GM13977 (cell line): Measurements from ENCODE around the gene TRIM56.
"Not testable (repeated sequence)": the region's sequence is repeated elsewhere in the genome, so short reads cannot be mapped to it uniquely, and the experiment has no call there.

Experiments used
- DNase-seq: peaks from one replicate; pipeline ENCODE4 v3.0.0; 2012; ENCODE audit warnings: low spot score
- CTCF ChIP-seq: IDR thresholded peaks from 2 replicates; pipeline ENCODE4 v1.5.1; 2012; ENCODE audit warnings: mild to moderate bottlenecking, control low read depth; ENCODE audit not compliant: insufficient read depth; ENCODE audit errors: extremely low read depth, missing control alignments
- in situ Hi-C: fragments of 300-500 bp; cut with MboI; formaldehyde crosslinking; loops from one replicate; pipeline ENCODE4 v1.12.0; 2022; ENCODE audit warnings: low sequenced_read_pairs, low pct_unique_long_range_greater_than_20kb, mixed read lengths, inconsistent platforms; ENCODE audit not compliant: unreplicated experiment

TRIM56 gene

DNA sequence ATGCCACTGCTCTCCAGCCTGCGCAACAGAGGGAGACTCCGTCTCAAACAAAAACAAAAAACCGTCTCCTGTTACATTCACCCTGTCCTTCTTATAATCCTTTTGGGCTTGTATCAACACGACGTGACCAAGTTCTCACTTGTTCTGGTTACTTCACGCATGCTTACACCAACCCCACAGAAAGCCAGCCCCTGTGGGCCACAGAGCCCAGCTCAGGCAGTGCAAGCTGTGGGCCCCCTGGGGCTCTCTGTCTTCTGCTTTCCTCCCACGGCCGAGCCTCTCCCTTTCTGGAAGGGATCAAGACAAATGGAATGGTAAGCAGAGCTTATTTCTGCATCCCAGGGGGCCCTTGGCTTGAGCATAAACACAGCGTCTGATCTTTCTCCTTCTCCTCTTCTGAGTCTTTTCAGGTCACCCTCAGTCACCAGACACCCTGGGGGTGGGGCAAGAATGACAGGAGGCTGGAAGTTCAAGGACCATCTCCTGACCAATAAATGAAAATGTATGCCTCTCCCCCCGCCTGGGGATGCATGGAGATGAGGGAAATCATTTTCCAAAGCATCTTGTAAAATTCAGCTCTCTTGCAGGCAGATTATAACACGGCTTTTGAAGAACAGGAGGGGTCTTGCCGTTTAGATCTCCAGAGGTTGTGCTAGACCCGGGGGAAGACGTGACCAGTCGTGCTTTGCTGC lies 19.0 kb upstream of the TRIM56 start:
- in situ Hi-C loops, result no loop called here
- TF ChIP-seq CTCF, result no peak
- no peak for DNase-seq

GRCh38 chr7:101066833-101067177 lies 18.5 kb upstream of the TRIM56 start:
- in situ Hi-C loops, result no loop called here
- TF ChIP-seq CTCF, result no peak
- DNase-seq, result no peak

GRCh38 chr7:101068401-101068800 lies 16.9 kb upstream of the TRIM56 start:
- DNase-seq, result no peak
- TF ChIP-seq CTCF, result no peak
- in situ Hi-C loops, result no loop called here

DNA sequence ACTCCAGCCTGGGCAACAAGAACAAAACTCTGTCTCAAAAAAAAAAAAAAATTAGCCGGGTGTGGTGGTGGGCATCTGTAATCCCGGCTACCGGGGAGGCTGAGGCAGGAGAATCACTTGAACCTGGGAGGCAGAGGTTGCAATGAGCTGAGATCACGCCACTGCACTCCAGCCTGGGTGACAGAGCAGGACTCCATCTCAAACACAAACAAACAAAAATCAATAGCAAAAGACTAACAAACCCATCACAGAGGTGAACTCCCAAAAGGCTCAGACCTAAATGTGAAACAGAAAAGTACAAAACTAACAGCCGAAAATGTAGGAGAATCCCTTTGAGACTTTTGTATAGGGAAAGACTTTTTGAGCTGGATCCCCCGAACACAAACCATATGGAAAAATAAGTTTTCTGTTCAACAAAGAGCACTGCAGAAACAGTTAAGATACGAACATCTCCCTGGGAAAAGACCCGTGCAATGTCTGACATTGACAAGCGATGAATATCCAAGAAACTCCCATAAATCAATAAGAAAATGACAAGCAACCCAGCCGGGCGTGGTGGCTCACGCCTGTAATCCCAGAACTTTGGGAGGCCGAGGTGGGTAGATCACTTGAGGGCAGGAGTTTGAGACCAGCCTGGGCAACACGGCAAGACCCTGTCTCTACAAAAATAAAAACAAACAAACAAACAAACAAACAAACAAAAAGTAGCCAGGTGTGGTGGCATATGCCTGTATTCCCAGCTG lies 13.7 kb upstream of the TRIM56 start:
- in situ Hi-C loops, DNase-seq: not testable (repeated sequence)

- in situ Hi-C loops, result no loop called here
- DNase-seq, result no peak
- no peak for TF ChIP-seq CTCF
Measured at GRCh38 chr7:101075646-101076045, 9.6 kb upstream of the TRIM56 start.

DNA sequence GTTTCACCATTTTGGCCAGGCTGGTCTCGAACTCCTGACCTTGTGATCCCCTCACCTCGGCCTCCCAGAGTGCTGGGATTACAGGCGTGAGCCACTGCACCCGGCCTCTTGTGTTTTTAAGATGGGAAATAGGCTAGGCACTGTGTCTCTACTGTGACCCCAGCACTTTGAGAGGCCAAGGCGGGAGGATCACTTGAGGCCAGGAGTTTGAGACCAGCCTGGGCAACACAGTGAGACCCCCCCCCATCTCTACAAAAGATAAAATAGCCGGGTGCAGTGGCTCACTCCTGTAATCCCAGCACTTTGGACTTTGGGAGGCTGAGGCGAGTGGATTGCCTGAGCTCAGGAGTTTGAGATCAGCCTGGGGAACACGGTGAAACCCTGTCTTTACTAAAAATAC lies 9.1 kb upstream of the TRIM56 start:
- in situ Hi-C loops, DNase-seq: not testable (repeated sequence)

- TF ChIP-seq CTCF, result peak; percentile 94
- peak; percentile 85 for DNase-seq
- in situ Hi-C loops, result no loop called here
Measured at GRCh38 chr7:101077303-101078086, 7.8 kb upstream of the TRIM56 start.
